HG03135 (cell line): ENCODE measurements around the gene TGM5.
"Not testable (repeated sequence)": the region's sequence is repeated elsewhere in the genome, so short reads cannot be mapped to it uniquely, and the experiment has no call there.

Experiments used
- ATAC-seq: cut with Tn5 transposase; IDR thresholded peaks from one replicate; pipeline ENCODE4 v1.9.1; 2021; ENCODE audit warnings: mild to moderate bottlenecking, moderate library complexity; ENCODE audit not compliant: unreplicated experiment

TGM5 gene

DNA sequence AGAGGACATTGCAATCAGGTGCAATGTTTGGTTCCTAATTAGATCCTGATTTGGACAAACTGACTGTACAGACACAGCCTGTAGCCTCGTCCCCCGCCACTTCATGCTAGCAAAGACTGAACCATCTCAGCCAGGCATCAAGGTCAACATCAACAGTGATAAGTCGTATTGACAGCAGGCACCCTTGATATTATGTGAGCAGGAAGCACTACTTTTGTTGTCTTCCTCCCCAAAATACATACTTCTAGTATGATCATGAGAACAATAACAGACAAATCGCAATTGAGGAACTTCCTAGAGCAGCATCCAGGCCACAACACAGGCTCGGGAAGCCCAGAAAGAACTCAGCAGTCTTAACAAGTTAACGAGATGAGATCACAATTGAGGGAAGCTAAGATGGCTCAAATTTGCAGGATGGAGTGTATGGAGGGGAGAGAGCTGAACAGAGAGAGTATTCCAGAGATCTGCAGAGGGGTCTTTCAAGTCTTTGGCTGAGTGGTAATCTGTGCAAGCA lies 20.4 kb downstream of the TGM5 start:
- no peak for ATAC-seq

DNA sequence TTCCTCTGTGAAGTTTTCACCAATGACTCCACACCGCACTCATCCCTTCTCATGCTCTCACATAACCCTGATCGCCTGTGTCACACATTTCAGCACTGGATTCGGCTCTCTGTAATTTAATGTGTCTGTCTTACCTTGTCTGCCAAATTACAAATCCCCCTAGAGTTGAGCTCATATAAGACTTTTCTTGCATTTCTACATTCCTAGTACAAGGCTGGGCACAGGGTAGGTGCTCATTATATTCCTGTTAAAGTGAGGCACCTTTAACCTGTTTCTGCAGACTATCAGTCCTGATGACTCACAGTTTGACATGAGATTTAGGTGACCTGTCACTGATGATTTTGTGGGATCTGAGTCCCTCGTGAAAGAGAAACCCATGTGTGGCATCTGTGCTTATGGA lies 22.6 kb downstream of the TGM5 start:
- no peak for ATAC-seq

DNA sequence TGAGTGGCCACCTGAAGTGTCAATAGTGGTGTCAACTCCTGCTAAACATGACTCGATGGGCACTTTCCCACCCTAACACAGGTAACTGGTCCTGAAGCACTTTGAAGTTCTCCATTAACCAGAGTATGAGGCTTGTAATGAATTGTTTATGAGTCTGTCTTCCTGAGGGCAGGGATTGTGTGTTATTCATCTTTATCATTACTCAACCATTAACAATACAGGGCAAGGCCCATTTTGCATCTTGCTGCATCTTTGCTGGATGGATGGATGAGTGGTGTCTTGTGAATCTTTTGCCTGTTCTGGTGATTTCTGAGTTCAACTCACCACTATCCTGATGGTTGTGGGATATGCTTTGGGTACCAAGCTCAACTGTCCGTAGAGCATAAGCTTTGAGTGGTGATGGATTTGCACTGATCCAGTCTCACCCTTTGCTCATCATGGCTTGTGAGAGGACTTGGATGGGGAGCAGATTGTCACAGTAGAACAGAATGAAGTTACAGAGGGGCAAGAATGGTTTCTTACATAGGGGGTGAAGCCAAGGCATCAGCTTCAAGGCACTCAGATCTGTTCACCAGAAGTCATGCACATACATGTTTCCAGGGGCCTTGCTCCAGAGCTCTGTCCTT lies 23.6 kb downstream of the TGM5 start:
- no peak for ATAC-seq

DNA sequence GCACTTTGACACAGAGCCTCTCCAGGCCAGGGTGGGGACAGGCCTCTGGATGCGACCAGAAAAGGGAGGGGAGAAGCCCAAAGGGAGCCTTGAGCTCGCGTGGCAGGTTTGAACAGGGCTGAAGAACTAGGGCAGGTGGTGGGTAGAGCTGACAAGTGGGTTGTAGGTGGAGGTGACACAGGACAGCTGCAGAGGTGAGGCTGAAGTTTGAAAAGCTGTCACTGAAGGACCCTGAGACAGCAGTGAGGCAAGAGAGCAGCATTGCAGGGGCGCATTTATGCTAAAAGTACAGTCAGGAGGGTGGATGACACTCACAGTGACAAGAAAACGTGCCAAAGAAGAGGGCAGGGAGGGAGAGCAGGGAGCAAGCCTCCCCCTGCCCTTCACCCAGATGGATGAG lies 24.1 kb downstream of the TGM5 start:
- ATAC-seq: no peak

- no peak for ATAC-seq
These were observed 25.6 kb downstream of the TGM5 start for GRCh38 chr15:43241100-43241499.

DNA sequence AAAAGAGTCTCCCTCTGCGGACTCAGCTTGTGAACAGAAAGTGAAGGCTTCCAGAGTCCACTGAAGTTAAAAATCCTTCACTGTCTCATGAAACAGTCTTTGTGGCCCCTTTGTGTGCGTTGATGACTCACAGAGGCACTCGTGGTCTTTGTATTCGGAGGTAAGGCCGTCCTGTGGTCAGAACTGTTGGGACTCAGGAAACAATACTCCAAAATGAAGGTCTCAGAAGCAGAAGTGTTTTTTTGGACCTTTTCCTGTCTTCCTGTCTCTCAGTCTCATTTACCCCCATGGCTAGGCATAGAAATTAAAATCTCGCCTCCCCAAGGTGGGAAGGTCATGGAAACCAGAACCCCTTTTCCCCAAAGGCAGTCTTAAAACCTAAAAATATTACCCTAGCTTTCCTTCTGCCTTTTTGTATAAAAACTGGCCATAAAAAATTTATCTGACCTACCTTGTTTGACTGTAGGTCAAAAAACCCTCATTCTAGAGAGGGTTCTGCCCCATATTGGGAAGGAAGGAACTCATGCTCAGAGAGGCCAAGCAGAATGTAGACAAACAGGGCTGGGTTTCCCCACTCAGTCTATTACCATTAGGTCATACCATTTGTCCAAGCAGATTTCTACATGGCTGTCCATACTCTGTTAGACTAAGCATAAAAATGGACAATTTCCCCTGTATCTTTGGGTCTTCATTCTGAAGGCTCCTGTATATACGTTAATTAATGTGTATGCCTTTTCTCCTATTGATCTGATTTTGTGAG lies 26.8 kb downstream of the TGM5 start:
- ATAC-seq: no peak

- no peak for ATAC-seq
These were observed 28.0 kb downstream of the TGM5 start for GRCh38 chr15:43238671-43239131.

DNA sequence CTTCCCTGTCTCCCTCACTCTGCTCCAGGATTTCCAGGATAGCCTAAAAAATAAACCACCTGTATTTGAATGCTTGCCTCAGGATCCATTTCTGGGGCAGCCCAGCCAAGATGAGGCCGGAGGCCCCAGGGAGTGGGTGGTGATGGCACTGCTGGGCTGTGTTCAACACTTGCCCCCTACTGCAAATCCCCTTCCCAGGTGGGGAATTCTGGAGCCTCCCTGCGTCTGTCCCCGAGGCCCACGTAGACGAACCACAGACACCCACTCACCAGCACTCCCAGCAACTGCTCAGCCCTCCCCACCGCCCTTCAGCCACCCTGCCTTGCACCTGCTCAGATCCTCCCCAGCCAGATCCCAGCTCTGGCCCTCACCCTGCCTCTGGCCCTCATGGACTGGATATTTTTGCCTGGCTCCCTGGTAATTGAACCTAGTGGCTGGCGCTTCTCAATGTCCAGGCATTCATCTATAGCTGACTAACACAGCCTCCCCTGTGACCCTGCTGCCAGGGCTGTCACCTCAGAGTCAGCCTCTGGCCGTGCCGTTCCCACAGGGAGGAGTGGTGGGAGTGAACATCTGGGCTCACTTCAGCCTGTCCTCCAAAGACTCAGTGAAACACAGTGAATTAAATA lies 28.8 kb downstream of the TGM5 start:
- ATAC-seq: no peak

DNA sequence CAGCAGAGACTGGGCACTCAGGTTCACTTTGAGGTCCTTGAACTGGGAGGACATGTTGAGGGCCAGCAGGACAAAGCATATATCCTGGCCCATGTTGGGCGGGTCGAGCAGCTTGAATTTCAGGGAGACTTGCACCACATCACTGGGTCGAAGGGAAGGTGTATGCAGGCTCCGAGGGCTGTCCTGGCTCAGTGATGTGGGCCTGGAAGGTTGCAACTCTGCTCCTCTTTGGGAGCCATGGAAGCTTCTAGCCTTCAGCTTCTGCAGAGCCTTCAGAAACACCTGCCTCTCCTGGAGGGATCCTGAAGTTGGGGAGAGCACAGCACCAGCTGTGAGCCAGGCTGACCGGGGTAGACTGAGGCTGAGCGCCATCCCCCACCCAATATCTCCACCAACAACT lies 31.2 kb downstream of the TGM5 start:
- no peak for ATAC-seq

DNA sequence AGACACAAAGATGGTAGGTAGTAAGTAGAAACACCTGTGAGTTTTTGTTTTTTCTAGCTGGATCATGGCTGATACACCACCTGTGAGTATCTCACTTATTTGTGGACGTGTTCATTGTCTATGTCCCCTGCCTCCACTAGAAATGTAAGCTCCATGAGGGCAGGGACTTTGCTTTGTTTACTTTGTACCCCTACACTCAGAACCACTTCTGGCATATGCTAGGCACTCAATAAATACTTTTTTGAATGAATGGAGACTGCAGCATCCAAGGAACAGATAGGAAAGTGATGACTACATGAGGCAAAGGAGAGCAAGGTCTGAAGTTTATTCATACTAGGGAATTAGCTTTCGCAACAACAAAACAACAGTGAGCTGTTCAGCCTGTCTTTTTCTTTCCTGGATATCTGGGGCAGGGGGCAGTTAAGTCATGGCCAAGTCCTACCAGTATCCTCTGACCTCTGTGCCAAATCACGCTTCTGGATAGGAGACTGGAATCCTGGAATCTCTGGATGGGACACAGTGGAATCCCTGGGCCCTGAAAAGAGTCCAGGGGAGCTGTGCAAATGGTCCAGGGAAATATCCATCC lies 34.3 kb downstream of the TGM5 start:
- ATAC-seq: no peak

GRCh38 chr15:43230640-43231115 lies 36.0 kb downstream of the TGM5 start:
- ATAC-seq: no peak

GRCh38 chr15:43229977-43230376 lies 36.8 kb downstream of the TGM5 start:
- no peak for ATAC-seq

DNA sequence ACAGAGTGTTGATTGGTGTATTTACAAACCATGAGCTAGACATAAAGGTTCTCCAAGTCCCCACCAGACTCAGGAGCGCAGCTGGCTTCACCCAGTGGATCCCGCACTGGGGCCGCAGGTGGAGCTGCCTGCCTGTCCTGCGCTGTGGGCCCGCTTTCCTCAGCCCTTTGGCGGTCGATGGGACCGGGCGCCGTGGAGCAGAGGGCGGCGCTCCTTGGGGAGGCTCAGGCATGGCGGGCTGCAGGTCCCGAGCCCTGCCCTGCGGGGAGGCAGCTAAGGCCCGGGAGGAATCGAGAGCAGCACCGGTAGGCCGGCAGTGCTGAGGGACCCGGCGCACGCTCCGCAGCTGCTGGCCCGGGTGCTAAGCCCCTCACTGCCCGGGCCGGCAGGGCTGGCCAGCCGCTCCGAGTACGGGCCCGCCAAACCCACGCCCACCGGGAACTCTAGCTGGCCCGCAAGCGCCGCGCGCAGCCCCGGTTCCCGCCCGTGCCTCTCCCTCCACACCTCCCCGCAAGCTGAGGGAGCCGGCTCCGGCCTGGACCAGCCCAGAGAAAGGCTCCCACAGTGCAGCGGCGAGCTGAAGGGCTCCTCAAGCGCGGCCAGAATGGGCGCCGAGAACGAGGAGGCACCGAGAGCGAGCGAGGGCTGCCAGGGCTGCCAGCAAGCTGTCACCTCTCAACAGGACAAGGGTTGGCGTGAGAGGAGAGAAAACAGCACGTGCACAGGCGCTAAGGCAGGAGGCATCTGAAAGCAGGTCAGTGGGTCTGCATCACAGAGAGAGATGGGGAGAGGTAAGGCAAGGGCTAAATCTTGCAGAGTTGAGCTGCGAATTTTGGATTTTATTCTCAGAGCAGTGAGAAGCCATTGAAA lies 40.1 kb downstream of the TGM5 start:
- ATAC-seq: no peak

- ATAC-seq: not testable (repeated sequence)
These were observed 40.8 kb downstream of the TGM5 start for GRCh38 chr15:43225950-43226255.

GRCh38 chr15:43225201-43225949 lies 41.4 kb downstream of the TGM5 start:
- no peak for ATAC-seq

- no peak for ATAC-seq
These were observed 45.3 kb downstream of the TGM5 start for GRCh38 chr15:43221422-43221821.

- no peak for ATAC-seq
These were observed 45.7 kb downstream of the TGM5 start, which contains the start of gene EPB42 for GRCh38 chr15:43220991-43221403. Gene EPB42 (minus strand): TSS chr15:43221018. CDS start chr15:43220825, 193 bp downstream.

GRCh38 chr15:43219929-43220928 lies 46.5 kb downstream of the TGM5 start:
- no peak for ATAC-seq
